Measurements from ENCODE around the gene MINAR1.

- TF ChIP-seq POLR2A (IDR thresholded peaks at IDR 0.05; ENCODE audit: low read depth, low read length) (no peak), POLR2AphosphoS5 (IDR thresholded peaks at IDR 0.05; ENCODE audit: low read depth, low read length) (no peak), POU2F2 (IDR thresholded peaks at IDR 0.05; ENCODE audit: low read depth, low read length) (no peak), TAF1 (IDR thresholded peaks at IDR 0.05; ENCODE audit: low read depth, low read length) (no peak)
These were observed 37.9 kb upstream of the MINAR1 start for GRCh38 chr15:79394231-79394630.
